Esophagus mucosa (tissue), 1 donor: ENCODE results near the gene GRK5. TPM values are rescaled to one million over a fixed set of nuclear protein-coding genes. Genes with fewer than 3 reads are reported as not detected.
"Not testable (repeated sequence)": the region's sequence is repeated elsewhere in the genome, so short reads cannot be mapped to it uniquely, and the experiment has no call there.

Experiments used
- ATAC-seq: fragments of 200-7000 bp; cut with Tn5 transposase; one replicate; pipeline ENCODE4 v1.9.1; 2020
- total RNA-seq: library from RNA; stranded (reverse); gene quantifications from one replicate; pipeline ENCODE4 v1.2.4, GENCODE V29; 2023
- donor health status: DM: yes; HTN: yes; CAD: no.

The GRK5 gene
- total RNA-seq: 3.7 TPM

DNA sequence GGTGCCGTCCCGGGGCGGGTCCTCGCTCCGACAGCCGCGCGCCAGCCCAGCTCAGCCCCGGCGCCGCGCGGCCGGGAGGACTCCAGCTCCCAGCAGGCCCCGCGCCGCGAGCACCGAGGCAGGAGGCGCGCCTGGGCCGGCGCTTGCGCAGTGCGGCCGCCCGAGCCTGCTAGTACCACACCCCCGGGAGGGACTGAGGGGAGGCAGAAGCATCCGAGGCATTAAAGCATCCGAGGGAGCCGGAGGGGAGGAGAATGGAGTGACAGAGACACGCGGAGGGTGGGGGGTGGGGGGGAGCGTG lies at the start of gene GRK5:
Gene GRK5 (plus strand): TSS at position 206 of the 301 bp plus-strand sequence. CDS start 347 bp downstream, outside the sequence.
- ATAC-seq: peak; percentile 97

DNA sequence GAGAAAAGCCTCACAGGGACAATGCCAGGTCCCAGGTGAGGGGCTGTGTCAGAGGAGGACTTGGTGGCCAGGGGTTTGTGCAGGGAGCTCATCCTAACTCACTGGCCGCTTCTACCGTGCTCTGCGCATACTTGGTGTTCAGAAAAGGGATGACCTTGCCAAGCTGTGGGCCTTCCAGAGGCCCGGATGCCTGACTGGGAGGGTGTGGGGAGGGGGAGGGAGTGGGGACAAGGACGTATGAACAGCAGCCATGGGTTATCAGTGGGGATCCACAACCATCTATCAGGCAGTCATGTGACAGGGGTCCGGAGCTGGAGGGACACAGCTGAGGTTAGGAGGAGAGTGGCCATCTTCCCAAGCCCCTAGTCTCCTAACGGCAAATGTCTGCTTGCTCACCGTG lies 48.0 kb upstream of the GRK5 start:
- ATAC-seq: no peak

DNA sequence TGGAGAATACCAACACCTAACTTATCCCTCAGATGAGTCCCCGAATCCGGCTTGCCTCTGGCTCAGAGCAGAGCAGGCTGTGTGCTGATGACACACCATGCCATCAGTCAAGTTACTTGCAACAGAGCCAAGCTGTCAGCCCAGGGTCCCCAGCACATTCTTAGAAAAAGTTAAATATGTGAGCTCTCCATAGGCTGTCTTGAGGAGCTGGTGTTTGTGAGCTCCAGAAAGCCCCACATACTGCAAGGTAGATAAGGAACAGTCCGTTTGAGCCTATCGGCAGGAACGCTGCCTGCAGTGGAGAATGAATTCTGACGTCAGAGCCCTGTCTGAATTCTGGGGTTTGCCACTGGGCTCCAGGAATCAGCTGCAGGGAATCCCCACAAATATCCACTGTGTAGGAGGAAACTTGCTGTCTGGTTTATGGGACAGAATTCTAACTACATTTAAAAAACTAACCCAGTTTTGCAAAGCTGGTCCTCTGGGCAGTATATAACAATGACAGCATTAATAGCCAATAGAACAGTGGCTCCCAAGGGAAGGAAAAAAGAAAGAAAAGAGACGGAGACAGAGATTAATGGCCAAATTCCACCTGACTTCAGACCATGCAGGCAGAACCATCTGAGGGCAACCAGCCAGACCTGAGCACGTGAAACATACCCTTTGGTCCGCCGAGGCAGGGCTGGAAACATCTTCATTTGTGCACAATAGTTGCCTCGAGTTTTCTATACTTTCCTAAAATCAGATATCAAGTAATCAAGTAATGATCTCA lies 45.5 kb upstream of the GRK5 start:
- no peak for ATAC-seq

DNA sequence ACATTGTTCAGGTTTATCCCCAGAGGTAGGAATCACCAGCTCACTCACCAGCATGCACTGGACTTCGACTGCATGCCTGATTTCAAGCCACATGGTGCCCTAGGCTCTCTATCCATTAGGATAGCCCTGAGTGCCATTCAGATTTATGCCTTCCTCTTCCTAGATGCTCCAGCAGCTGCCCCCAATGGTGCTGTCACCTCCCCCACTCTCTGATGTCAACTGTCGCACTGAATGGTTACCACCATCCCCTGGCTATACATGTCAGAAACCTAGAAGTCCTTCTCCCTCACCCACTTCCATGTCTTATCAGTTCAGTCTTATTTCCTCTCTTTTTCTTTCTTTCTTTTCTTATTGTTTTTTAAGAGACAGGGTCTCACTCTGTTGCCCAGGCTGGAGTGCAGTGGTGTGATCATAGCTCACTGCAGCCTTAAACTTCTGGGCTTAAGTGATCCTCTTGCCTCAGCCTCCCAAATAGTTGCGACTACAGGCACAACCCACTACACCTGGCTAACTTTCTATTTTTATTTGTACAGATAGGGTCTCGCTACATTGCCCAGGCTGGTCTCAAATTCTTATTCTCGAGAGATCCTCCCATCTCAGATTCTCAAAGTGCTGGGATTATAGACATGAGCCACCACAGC lies 44.8 kb upstream of the GRK5 start:
- ATAC-seq: no peak

DNA sequence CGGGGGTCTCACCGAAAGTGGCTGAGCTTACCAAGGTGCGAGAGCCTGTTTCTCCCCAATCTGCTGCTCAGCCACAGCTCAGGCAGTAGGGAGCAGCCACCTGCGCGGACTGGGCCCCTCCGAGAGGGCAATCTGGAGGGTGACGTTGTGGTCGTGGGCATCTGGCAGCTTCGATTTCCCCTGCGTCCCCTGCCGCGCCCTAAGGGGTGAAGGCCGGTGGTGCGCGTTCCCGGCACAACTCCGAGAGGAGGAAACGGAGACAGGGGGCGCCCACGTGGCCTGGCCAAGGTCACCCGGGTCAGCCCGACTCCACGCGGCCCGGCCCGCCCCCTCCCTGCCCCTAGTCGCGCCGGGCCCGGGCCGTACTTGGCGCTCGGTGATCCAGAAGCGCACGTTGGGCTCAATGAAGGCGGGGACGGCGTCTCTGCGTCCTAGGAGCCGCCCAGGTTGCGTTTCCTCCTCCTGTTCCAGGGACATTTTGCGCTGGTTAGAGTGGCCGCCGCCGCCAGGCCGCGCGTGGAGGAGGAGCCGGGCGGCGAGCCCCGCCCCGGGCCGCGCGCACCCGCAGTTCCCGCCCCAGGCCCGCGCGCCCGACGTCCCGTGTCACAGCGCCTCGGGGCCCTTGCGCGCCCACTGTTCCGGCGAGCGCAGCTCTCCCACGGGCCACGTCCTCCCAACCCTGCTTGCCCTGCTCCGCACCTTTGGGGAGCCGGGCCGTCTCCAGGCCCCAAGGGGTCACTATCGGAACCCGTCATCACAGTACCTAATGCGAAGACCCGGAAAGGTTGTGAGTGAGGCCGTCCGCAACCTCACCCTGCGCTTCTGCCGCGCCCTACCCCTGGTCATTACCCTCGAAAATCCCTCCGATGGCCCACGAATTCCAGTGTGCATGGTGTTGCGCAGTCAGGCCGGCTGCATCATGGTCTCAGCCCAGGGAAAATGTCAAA lies 41.9 kb upstream of the GRK5 start, which contains the start of gene SFXN4:
Gene SFXN4 (minus strand): TSS at position 544 of the 947 bp plus-strand sequence. CDS start 67 bp downstream, at position 477.
- ATAC-seq: peak; percentile 94

- ATAC-seq: no peak
Observed at GRCh38 chr10:119166118-119166500, 41.3 kb upstream of the GRK5 start.

- ATAC-seq: no peak
Observed at GRCh38 chr10:119166564-119166963, 40.8 kb upstream of the GRK5 start.

- ATAC-seq: no peak
Observed at GRCh38 chr10:119167041-119167440, 40.3 kb upstream of the GRK5 start.

DNA sequence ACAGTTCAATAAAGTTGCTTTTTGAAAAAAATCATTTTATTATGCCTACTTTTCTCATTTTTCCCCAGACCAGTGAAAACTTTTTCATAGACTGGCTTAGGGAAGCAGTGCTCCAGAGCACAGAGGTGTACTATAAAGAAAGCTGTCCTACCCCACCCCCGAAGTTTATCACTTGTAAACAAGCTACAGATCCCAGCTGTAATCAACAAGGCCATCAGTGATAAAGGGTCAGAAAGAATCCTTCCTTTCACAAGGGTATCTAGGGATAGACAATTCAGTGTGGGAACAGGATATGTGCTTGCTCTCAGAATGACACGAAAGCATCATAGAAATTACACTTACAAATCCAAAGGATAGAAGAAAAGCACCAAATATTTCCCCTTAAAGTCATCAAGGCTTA lies 33.3 kb upstream of the GRK5 start:
- no peak for ATAC-seq

DNA sequence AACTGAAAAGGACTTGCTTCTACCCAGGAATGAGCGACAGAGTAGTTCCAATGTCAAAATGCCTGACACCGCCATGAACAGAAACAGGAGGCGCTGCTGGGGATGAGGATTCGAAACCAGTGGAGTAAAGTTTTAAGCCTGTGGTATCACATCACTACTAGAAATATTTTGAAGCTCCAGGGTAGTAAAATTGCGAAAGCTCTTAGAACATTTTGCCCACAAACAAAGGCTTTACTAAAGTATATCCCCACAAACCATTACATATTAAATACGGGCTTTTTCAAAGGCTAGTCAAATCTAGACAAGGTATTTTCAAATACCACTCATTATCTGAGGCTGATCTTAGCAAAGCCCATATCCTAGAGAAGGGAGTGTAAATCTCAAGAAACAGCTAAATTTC lies 31.2 kb upstream of the GRK5 start:
- ATAC-seq: no peak

- ATAC-seq: peak; percentile 24
Observed at GRCh38 chr10:119177708-119178371, 29.5 kb upstream of the GRK5 start.

DNA sequence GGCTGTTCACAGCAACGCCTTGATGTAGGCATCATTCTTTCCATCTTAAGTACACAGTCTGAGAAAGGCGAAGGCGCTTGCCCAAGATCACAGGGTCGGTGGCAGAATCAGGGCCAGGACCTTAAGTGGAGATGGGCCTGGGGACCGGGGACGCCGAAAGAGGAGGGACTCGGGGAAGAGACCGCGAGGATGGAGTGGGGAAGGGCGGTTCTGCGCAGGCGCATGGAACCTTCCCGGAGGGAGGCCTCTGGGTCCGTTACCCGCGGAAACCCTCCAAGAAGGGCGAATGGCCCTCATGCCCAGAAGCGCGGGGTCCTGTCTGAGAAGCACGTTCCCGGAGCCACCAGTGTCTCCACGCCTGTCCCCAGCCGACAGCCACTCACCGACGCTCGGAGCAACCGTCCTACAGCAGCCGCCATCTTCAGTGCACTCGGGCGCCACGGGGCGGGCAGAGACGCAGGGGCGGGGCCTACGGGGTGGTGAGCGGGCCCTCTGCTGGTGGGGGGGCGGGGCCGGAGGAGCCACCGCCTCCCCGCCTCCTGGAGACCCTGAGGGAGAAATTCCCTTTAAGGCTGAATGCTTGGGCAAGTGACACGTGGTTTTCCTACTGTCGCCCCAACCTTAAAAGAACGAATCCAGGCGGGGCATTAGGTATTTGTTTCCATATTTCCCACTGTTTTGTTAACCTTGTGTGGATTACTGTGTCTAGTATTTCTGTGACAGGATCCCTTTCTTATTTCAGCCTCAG lies 28.8 kb upstream of the GRK5 start, which contains the start of gene PRDX3:
Gene PRDX3 (minus strand): TSS at position 441 of the 748 bp plus-strand sequence. CDS start 22 bp downstream, at position 419.
- ATAC-seq: peak; percentile 94

GRCh38 chr10:119180850-119181400 lies 26.4 kb upstream of the GRK5 start:
- not testable (repeated sequence) for ATAC-seq

DNA sequence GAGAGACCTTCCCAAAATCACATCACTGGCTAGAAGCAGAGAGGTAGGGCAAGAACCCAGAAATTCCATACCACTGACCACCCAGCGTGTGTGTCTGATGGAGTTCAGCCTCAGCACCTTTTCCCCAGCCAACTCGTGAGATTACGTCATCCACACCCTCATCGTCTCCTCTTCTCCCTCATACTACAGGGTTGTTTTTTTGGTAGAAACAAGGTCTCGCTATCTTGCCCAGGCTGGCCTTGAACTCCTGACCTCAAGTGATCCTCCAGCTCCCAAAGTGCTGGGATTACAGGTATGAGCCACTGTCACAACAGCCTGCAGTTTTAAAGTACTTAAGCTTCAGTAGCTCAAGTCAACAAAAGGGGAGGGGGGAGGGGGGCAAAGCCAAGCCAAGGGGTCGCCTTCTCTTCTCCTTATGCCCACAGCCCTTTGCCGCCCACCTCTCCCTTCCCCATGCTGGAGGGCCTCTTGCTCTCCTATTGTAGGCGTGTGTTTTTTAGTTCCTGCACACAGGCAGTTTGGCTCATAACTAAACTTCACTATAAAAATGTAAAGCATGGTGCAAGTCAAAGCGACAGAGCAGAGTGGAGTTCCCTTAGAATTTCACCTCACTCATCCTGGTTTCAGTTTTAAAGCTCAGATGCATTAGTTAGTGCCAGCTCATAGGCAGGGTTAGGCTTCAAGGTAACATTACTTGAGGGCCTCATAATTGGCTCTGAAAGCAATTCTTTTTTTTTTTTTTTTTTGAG lies 23.5 kb upstream of the GRK5 start:
- ATAC-seq: peak; percentile 41

DNA sequence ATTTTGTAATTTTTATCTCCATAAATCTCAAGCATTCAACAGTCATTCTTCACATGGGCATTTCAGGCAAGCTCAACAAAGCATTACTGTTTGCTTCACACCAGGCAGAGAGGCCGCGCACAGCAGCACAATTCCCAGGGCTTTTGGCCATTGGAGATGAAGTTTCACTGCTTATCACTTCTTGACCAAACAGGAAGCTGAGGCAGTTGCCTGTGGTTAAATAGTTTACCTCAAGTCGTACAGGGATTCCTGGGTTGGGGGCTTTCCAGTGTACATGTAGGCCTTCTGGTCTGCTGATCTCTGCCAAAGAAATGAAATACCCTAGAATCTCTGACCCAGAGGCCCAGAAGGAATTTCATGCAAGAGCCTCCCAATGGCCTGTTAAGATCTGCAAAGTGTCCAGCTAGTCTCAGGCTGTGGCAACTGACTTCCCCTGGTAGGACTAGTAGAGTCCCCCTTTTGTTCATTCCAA lies 17.5 kb upstream of the GRK5 start:
- no peak for ATAC-seq

GRCh38 chr10:119190353-119190752 lies 17.0 kb upstream of the GRK5 start:
- peak; percentile 96 for ATAC-seq

GRCh38 chr10:119190954-119191785 lies 16.2 kb upstream of the GRK5 start:
- ATAC-seq: no peak

DNA sequence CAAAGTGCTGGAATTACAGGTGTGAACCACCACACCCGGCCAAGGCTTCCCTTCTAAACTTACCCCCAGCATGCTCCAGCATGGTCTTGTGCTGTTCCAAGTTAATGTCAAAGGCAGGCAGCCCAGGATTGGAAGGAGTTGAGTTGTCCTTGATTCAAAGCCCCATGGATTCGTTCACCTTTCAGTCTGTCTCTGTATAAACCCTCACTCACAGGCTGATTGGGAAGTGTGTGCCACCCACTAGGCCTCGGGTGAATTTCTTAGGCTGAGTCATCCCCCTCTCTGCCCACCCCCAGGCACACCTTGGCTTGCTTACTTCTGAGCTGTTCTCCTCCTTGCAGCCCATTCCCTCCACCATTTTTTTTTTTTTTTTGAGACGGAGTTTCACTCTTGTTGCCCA lies 15.5 kb upstream of the GRK5 start:
- ATAC-seq: peak; percentile 75

GRCh38 chr10:119197921-119198320 lies 9.4 kb upstream of the GRK5 start:
- peak; percentile 89 for ATAC-seq
